Measurements from ENCODE around the gene DIAPH2.
"Not testable (repeated sequence)": the region's sequence is repeated elsewhere in the genome, so short reads cannot be mapped to it uniquely, and the experiment has no call there.

Gene DIAPH2

GRCh38 chrX:96715481-96715880, 30.8 kb downstream of the DIAPH2 start:
- DNase-seq (ENCODE audit: low read depth in 2 of 2) = no peak

- DNase-seq (ENCODE audit: low read depth in 2 of 2) = no peak
These were observed 34.7 kb downstream of the DIAPH2 start for GRCh38 chrX:96719161-96719875.

- no peak for DNase-seq (ENCODE audit: low read depth in 2 of 2)
These were observed 36.7 kb downstream of the DIAPH2 start for GRCh38 chrX:96721354-96721753.

- no peak for DNase-seq (ENCODE audit: low read depth in 2 of 2)
These were observed 38.1 kb downstream of the DIAPH2 start for GRCh38 chrX:96722781-96723180.

- no peak for DNase-seq (ENCODE audit: low read depth in 2 of 2)
These were observed 44.4 kb downstream of the DIAPH2 start for GRCh38 chrX:96729053-96729452.

GRCh38 chrX:96729868-96730643, 45.4 kb downstream of the DIAPH2 start:
- no peak for DNase-seq (ENCODE audit: low read depth in 2 of 2)

GRCh38 chrX:96731000-96731399, 46.4 kb downstream of the DIAPH2 start:
- not testable (repeated sequence) for DNase-seq (ENCODE audit: low read depth in 2 of 2)

- no peak for DNase-seq (ENCODE audit: low read depth in 2 of 2)
These were observed 58.9 kb downstream of the DIAPH2 start for GRCh38 chrX:96743367-96744073.

- DNase-seq (ENCODE audit: low read depth in 2 of 2) = no peak
These were observed 68.1 kb downstream of the DIAPH2 start for GRCh38 chrX:96752781-96753180.

GRCh38 chrX:96753230-96753629, 68.6 kb downstream of the DIAPH2 start:
- DNase-seq (ENCODE audit: low read depth in 2 of 2) = no peak

GRCh38 chrX:96756491-96756890, 71.8 kb downstream of the DIAPH2 start:
- no peak for DNase-seq (ENCODE audit: low read depth in 2 of 2)

GRCh38 chrX:96761566-96761965, 76.9 kb downstream of the DIAPH2 start:
- no peak for DNase-seq (ENCODE audit: low read depth in 2 of 2)

GRCh38 chrX:96763608-96764007, 79.0 kb downstream of the DIAPH2 start:
- no peak for DNase-seq (ENCODE audit: low read depth in 2 of 2)

- DNase-seq (ENCODE audit: low read depth in 2 of 2) = no peak
These were observed 80.2 kb downstream of the DIAPH2 start for GRCh38 chrX:96764864-96765263.

- DNase-seq (ENCODE audit: low read depth in 2 of 2) = no peak
These were observed 85.7 kb downstream of the DIAPH2 start for GRCh38 chrX:96770315-96770714.

GRCh38 chrX:96771486-96771885, 86.8 kb downstream of the DIAPH2 start:
- no peak for DNase-seq (ENCODE audit: low read depth in 2 of 2)

- DNase-seq (ENCODE audit: low read depth in 2 of 2) = no peak
These were observed 89.5 kb downstream of the DIAPH2 start for GRCh38 chrX:96774116-96774515.

- DNase-seq (ENCODE audit: low read depth in 2 of 2) = no peak
These were observed 92.3 kb downstream of the DIAPH2 start for GRCh38 chrX:96776966-96777365.

GRCh38 chrX:96791559-96791958, 106.9 kb downstream of the DIAPH2 start:
- no peak for DNase-seq (ENCODE audit: low read depth in 2 of 2)

GRCh38 chrX:96792047-96792446, 107.4 kb downstream of the DIAPH2 start:
- DNase-seq (ENCODE audit: low read depth in 2 of 2) = no peak

GRCh38 chrX:96798982-96799381, 114.3 kb downstream of the DIAPH2 start:
- DNase-seq (ENCODE audit: low read depth in 2 of 2) = no peak

- no peak for DNase-seq (ENCODE audit: low read depth in 2 of 2)
These were observed 122.7 kb downstream of the DIAPH2 start for GRCh38 chrX:96807318-96807717.

- DNase-seq (ENCODE audit: low read depth in 2 of 2) = no peak
These were observed 136.3 kb downstream of the DIAPH2 start for GRCh38 chrX:96820935-96821334.

All from stimulated activated CD8-positive, alpha-beta memory T cell treated with anti-CD3 and anti-CD28 coated beads, Interleukin-15, amount 100 ng/mL, for 4 hours (primary cell).